ENCODE data around the gene ASIC1. TPM values are rescaled to one million over a fixed set of nuclear protein-coding genes. Genes with fewer than 3 reads are reported as not detected.

ASIC1 gene
- total and polyA plus RNA-seq, 2 of the 13 experiments (the other 11 are each of a cell fraction or from before 2014, with no cell fraction given), result 0.44 to 1.5 TPM

DNA sequence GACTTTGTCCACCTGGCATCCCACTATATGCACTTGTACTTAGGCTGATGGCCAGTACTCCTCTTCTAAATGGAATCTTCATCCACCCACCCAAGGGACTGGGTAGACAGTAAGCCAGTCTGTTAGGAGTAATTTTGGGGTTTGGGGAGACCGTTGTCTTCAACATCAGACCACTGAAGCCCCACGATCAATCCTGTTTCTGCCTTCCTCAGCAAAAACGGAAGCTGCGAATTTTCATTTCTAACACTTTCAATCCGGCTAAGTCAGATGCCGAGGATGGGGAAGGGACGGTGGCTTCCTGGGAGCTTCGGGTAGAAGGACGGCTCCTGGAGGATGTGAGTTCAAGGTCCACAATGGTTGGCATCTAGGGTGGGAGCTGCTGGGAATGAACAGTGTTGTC lies 29.8 kb downstream of the ASIC1 start:
- peak overlapping the region; percentile 43 for H3K27ac ChIP-seq (ENCODE audit: extremely low read length, insufficient read depth, low read length)
- peaks cover 17% of the 10 kb centered on the region for H3K79me2 ChIP-seq (ENCODE audit: insufficient read depth, low read length)
- peaks cover 13 to 43% of the 10 kb centered on the region in 2 experiments for H3K36me3 ChIP-seq (replicated peaks in 1 of 2; ENCODE audit: control insufficient read depth in 1 of 2, insufficient read depth in 2 of 2, low read length in 2 of 2)
- no peaks in the 10 kb centered on the region for H3K9me3 ChIP-seq (ENCODE audit: low read length)
- 0 out of 2 replicates have a peak overlapping the region, but pooled peaks have one; percentile 2 for H3K4me2 ChIP-seq (ENCODE audit: low read depth, low read length)
- in situ Hi-C loops (cut with HindIII; ENCODE audit: extremely low pct_ligation_motif_present, low pct_unique_long_range_greater_than_20kb), result no loop called here
- H3K4me1 ChIP-seq (ENCODE audit: insufficient read depth, low read length), result peaks cover 61% of the 10 kb centered on the region
- FAIRE-seq (no peak), ATAC-seq (no peak), DNase-seq (ENCODE audit: low spot score) (no peak)
- 82% methylated on average over 9 of the region's 9 CpGs for whole genome bisulfite sequencing (ENCODE audit: low lambda C conversion rate)
- TF ChIP-seq MAFK (conservative IDR thresholded peaks at IDR 0.05 in 1 of 2, IDR thresholded peaks at IDR 0.05 in 1 of 2; ENCODE audit: low read length in 2 of 2) (peak; percentile 25 to 81; a peak in 2 of 4 replicates), MAFF (IDR thresholded peaks at IDR 0.05; ENCODE audit: low read depth, low read length) (peak; percentile 56; the same call in 1 of the 2 replicates), ZNF883 (CRISPR knock-in tag; IDR thresholded peaks at IDR 0.05; ENCODE audit: not compliant biosample characterization) (no peak)
- intact Hi-C loops (cut with micrococcal nuclease; ENCODE audit: unreplicated experiment), result no loop called here
- ChIA-PET POLR2A (interaction anchor here (0.7 to 7.4 kb wide), 5 partner anchors 10 to 80 kb away, joined by 3 to 265 read pairs (median 9); partner anchors contain the start of genes CERS5, COX14 and GPD1), CTCF (ENCODE audit: low intra/inter-chr PET ratio, low total read pairs) (no interaction called here)
- H2AFZ ChIP-seq (ENCODE audit: low read length), result no peak overlapping the region
- no peak overlapping the region; the same call in 1 of the 2 replicates for H3K9ac ChIP-seq (ENCODE audit: insufficient read depth, low read depth, low read length)
- H3K27me3 ChIP-seq (ENCODE audit: control insufficient read depth in 1 of 2, insufficient read depth in 2 of 2, low read length in 2 of 2), result no peaks in the 10 kb centered on the region
- no TSS peak for BruUV-seq (replicated peaks)
- H3K4me3 ChIP-seq (replicated peaks in 1 of 3; ENCODE audit: insufficient read depth in 1 of 3, low read depth in 2 of 3, low read length in 3 of 3), result no peak overlapping the region
- H4K20me1 ChIP-seq (ENCODE audit: insufficient read depth, low read length), result peaks cover 4% of the 10 kb centered on the region; the same call in 1 of the 2 replicates

DNA sequence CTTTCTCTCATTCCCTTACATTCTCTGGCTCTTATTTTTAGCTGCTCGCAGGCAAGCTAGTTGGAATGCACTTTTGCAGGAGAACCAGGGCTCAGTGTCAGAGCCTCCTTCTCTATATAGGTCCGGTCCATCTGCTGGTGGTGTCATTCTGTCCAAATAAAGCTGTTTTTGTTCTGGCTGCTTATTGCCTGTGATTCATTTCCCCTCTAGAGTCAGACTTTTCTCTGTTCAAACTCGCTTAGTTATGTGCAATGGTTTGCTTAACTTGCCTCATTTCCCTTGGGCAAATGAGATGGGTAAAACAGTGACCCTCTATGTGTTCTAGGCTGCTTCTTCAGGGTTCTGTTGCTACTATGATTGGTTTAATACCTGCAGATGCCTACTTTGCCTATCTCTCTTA lies 30.6 kb downstream of the ASIC1 start:
- H3K4me1 ChIP-seq (ENCODE audit: insufficient read depth, low read length), result peaks cover 52% of the 10 kb centered on the region
- H3K27ac ChIP-seq (ENCODE audit: extremely low read length, insufficient read depth, low read length), result peak overlapping the region; percentile 43
- H2AFZ ChIP-seq (ENCODE audit: low read length), result no peak overlapping the region
- DNase-seq (ENCODE audit: low spot score) (peak; percentile 70), ATAC-seq (no peak; the same call in 2 of the 3 replicates), FAIRE-seq (no peak)
- no peak overlapping the region for H3K9ac ChIP-seq (ENCODE audit: insufficient read depth, low read depth, low read length)
- in situ Hi-C loops (cut with HindIII; ENCODE audit: extremely low pct_ligation_motif_present, low pct_unique_long_range_greater_than_20kb) (no loop called here), intact Hi-C loops (cut with micrococcal nuclease; ENCODE audit: unreplicated experiment) (no loop called here)
- no peaks in the 10 kb centered on the region for H3K9me3 ChIP-seq (ENCODE audit: low read length)
- H4K20me1 ChIP-seq (ENCODE audit: insufficient read depth, low read length), result peaks cover 4% of the 10 kb centered on the region; the same call in 1 of the 2 replicates
- WGBS (ENCODE audit: low lambda C conversion rate), result 44% methylated on average over 3 of the region's 3 CpGs
- no TSS peak for BruUV-seq (replicated peaks)
- H3K36me3 ChIP-seq (replicated peaks in 1 of 2; ENCODE audit: control insufficient read depth in 1 of 2, insufficient read depth in 2 of 2, low read length in 2 of 2), result peaks cover 16 to 48% of the 10 kb centered on the region in 2 experiments
- ChIA-PET CTCF (ENCODE audit: low intra/inter-chr PET ratio, low total read pairs) (interaction anchor here (2.0 kb wide), 1 partner anchor 13 kb away, joined by 5 read pairs; no protein-coding TSS in a partner anchor), POLR2A (interaction anchor here (1.6 to 7.4 kb wide), 4 partner anchors 13 to 79 kb away, joined by 6 to 265 read pairs (median 10); partner anchors contain the start of genes CERS5, COX14 and GPD1)
- 0 out of 2 replicates have a peak overlapping the region, but pooled peaks have one; percentile 0 for H3K4me2 ChIP-seq (ENCODE audit: low read depth, low read length)
- H3K4me3 ChIP-seq (replicated peaks in 1 of 3; ENCODE audit: insufficient read depth in 1 of 3, low read depth in 2 of 3, low read length in 3 of 3), result no peak overlapping the region
- H3K79me2 ChIP-seq (ENCODE audit: insufficient read depth, low read length), result peaks cover 17% of the 10 kb centered on the region
- no peaks in the 10 kb centered on the region for H3K27me3 ChIP-seq (ENCODE audit: control insufficient read depth in 1 of 2, insufficient read depth in 2 of 2, low read length in 2 of 2)
- TF ChIP-seq, protein P1, sequence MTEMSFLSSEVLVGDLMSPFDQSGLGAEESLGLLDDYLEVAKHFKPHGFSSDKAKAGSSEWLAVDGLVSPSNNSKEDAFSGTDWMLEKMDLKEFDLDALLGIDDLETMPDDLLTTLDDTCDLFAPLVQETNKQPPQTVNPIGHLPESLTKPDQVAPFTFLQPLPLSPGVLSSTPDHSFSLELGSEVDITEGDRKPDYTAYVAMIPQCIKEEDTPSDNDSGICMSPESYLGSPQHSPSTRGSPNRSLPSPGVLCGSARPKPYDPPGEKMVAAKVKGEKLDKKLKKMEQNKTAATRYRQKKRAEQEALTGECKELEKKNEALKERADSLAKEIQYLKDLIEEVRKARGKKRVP (CRISPR knock-in tag; IDR thresholded peaks at IDR 0.05), result peak in 1 of 2 experiments; percentile 96; a peak in 2 of 4 replicates
- TF ChIP-seq, protein P2, sequence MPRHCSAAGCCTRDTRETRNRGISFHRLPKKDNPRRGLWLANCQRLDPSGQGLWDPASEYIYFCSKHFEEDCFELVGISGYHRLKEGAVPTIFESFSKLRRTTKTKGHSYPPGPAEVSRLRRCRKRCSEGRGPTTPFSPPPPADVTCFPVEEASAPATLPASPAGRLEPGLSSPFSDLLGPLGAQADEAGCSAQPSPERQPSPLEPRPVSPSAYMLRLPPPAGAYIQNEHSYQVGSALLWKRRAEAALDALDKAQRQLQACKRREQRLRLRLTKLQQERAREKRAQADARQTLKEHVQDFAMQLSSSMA (CRISPR knock-in tag; IDR thresholded peaks at IDR 0.05), result no peak
- TF ChIP-seq, protein P3, sequence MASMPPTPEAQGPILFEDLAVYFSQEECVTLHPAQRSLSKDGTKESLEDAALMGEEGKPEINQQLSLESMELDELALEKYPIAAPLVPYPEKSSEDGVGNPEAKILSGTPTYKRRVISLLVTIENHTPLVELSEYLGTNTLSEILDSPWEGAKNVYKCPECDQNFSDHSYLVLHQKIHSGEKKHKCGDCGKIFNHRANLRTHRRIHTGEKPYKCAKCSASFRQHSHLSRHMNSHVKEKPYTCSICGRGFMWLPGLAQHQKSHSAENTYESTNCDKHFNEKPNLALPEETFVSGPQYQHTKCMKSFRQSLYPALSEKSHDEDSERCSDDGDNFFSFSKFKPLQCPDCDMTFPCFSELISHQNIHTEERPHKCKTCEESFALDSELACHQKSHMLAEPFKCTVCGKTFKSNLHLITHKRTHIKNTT (CRISPR knock-in tag; IDR thresholded peaks at IDR 0.05), result no peak
- TF ChIP-seq ZNF564 (CRISPR knock-in tag; IDR thresholded peaks at IDR 0.05) (no peak), ZFP36 (IDR thresholded peaks at IDR 0.05; ENCODE audit: borderline replicate concordance, low read depth, low read length, partially characterized antibody) (no peak), ZNF761 (CRISPR knock-in tag; conservative IDR thresholded peaks at IDR 0.05) (no peak), CEBPB (IDR thresholded peaks at IDR 0.05; ENCODE audit: borderline replicate concordance, low read depth, low read length) (peak; percentile 64; the same call in 1 of the 2 replicates), SAP130 (CRISPR knock-in tag; IDR thresholded peaks at IDR 0.05; ENCODE audit: low read depth) (0 out of 2 replicates have a peak, but pooled peaks have one; percentile 9), AHR (CRISPR knock-in tag; IDR thresholded peaks at IDR 0.05) (no peak)
- TF ChIP-seq, protein P4, sequence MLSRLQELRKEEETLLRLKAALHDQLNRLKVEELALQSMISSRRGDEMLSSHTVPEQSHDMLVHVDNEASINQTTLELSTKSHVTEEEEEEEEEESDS (CRISPR knock-in tag; IDR thresholded peaks at IDR 0.05; ENCODE audit: borderline replicate concordance), result no peak
- TF ChIP-seq, protein P5, sequence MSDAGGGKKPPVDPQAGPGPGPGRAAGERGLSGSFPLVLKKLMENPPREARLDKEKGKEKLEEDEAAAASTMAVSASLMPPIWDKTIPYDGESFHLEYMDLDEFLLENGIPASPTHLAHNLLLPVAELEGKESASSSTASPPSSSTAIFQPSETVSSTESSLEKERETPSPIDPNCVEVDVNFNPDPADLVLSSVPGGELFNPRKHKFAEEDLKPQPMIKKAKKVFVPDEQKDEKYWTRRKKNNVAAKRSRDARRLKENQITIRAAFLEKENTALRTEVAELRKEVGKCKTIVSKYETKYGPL (CRISPR knock-in tag; IDR thresholded peaks at IDR 0.05), result no peak

Measured in HepG2 (cell line).